Neural cell (in vitro differentiated cells): ENCODE data around the gene ANKRD62.

ENCODE experiments used
- CTCF ChIP-seq: fragments of 450-650 bp; IDR thresholded peaks from 2 replicates; pipeline ENCODE4 v1.5.1; 2014; ENCODE audit warnings: antibody characterized with exemption, mild to moderate bottlenecking, moderate library complexity; ENCODE audit not compliant: poor library complexity, severe bottlenecking
- EZH2 ChIP-seq: fragments of 200-600, 300-800 bp; shearing (Covaris generic), sonication (generic); IDR thresholded peaks from 2 replicates; pipeline ENCODE4 v1.6.1; 2014; ENCODE audit warnings: antibody characterized with exemption, low read length, borderline replicate concordance, mild to moderate bottlenecking; ENCODE audit not compliant: insufficient read depth, poor library complexity, severe bottlenecking
- MXI1 ChIP-seq: fragments of 450-650 bp; conservative IDR thresholded peaks from 2 replicates; pipeline ENCODE4 v1.6.1; 2014; ENCODE audit warnings: antibody characterized with exemption, mild to moderate bottlenecking; ENCODE audit not compliant: poor library complexity, severe bottlenecking
- POLR2AphosphoS5 ChIP-seq: IDR thresholded peaks from 2 replicates; pipeline ENCODE4 v1.6.1; 2012
- RAD21 ChIP-seq: fragments of 450-650 bp; conservative IDR thresholded peaks from 2 replicates; pipeline ENCODE4 v1.6.1; 2014; ENCODE audit warnings: antibody characterized with exemption, mild to moderate bottlenecking, moderate library complexity
- REST ChIP-seq: IDR thresholded peaks from 2 replicates; pipeline ENCODE4 v1.6.1; 2012; ENCODE audit warnings: borderline replicate concordance
- SMC3 ChIP-seq: fragments of 450-650 bp; conservative IDR thresholded peaks from 2 replicates; pipeline ENCODE4 v1.6.1; 2014; ENCODE audit warnings: antibody characterized with exemption, mild to moderate bottlenecking, moderate library complexity; ENCODE audit not compliant: poor library complexity
- TAF1 ChIP-seq: IDR thresholded peaks from 2 replicates; pipeline ENCODE4 v1.6.1; 2012; ENCODE audit warnings: low read depth

DNA sequence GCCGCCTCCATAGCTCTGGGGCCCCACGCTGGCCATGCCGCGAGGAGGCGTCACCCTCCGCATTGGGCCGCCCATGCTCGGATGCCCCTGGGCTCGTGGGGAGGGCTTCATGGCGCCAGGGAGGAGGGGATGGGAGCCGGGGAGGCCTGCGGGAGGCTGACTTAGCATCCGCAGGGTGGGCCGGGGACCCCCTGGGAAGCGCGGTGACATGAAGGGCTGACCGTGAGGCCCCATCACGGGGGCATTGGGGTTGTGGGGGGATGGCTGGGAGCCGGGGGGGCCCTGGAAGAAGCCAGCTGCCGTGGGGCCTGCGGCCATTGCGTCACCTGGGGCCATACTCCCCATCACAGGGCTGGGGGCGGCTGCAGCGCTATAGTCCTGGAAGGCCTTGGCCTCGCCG is 26.0 kb upstream of the ANKRD62 start:
- TF ChIP-seq CTCF (no peak), REST (no peak), TAF1 (no peak), POLR2AphosphoS5 (no peak), RAD21 (no peak), MXI1 (no peak), EZH2 (no peak), SMC3 (no peak)
